Forelimb muscle (tissue), 1 donor: ENCODE data around the gene TCF4. TPM values are rescaled to one million over a fixed set of nuclear protein-coding genes. Genes with fewer than 3 reads are reported as not detected.

Experiments used
- DNase-seq: peaks from one replicate; pipeline ENCODE4 v3.0.0-alpha.2; 2013; ENCODE audit warnings: low read depth
- polyA plus RNA-seq: library from polyadenylated mRNA; unstranded; fragments of 120-200 nt; gene quantifications from one replicate; pipeline ENCODE4 v1.2.1, GENCODE V29; 2013; ENCODE audit not compliant: insufficient read length

Gene TCF4
- polyA plus RNA-seq, 1 donor = 100 TPM

DNA sequence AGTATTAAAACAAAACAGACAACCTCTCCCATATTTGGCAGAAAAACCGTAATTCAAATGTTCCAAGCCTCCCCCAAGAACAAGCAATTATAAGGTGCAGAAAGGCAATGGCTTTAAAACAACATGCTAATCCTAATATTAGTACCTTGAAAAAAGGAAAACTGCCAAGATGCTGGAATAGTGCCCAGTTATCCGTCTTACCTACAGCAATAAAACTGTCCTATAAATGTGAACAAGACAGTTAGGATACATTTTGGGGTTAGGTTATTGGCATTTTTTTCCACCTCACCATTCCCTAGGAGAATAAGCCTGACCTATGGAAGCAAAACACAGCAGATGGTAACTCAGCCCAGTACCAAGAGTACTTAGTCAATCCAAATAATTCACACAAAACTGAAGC, 83.2 kb downstream of the TCF4 start:
- no peak for DNase-seq

DNA sequence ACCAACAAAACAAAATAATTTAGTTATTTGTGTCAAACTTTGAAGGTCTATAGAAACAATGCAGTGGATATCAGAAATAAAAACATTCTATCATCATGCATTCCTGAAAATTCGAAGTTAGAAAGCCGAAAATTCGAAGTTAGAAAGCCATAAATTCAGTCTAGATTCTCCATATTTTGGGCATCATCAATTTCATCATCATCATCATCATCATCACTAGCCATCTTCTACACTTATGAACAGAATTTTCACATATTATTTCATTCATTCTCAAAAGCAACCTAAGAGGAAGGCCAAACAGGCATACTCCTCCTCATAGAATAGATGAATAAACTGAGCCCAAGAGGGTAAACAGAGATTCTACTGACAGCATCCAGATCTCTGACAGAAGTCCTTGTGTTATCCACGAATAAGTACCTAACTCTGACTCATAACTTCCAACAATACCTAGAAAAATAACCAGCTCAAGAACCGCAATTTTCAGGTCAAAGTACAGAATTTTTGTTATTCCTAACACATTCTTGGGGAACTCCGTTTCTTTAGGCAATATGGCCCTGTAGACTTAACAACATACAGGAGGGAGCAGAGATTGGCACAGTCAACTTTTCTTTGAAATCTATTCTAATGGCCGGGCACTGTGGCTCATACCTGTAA, 84.7 kb downstream of the TCF4 start:
- no peak for DNase-seq

DNA sequence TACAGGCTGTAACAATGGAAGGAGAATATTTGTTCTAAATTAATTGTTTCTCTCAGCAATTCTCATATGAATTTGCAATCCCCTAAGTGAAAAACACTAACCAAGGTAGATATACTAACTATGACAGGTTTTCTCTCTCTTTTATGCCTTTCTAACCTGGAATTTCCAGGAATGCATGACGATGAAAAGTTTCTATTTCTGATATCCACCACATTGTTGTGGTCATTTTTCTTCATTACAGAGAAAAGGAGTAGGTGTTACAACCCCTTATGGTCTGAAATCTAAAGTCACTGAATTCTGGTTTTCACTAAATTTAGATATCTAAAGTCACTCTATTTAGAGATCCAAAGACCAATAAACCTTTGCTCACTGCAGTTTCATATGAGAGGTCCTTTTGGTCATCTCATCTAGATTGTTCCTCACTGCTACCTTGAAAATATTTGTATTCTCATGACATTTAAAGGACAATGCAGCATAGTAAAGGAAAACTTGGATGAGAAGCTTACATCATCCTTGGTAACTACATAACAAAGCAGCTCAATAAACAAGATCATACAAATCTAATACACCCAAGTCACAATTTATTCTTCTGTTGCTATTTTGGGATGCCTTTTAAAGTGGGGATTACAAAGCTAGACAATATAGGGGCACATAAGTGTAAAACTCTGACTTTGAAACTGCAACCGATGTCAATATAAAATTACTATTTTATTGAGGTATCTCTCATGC, 85.8 kb downstream of the TCF4 start:
- DNase-seq = no peak

DNA sequence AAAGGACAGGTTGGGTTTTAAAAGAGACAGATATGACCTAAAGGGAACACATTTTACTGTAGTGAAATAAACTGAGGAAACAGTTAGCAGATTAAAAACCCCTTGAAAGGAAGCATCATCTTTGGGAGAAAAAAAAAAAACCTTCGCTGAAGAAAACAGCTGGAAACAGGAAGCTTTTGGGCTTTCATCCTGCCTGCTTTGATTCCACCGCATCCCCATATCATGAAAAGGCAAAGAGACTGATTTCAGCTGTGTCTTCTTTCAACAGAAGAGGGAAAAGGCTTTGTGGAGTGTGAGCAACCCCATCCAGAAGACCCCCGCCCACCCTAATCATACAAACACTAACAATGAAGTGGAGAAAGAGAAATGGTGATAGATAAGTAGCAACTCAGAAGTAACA, 86.4 kb downstream of the TCF4 start:
- DNase-seq = no peak

DNA sequence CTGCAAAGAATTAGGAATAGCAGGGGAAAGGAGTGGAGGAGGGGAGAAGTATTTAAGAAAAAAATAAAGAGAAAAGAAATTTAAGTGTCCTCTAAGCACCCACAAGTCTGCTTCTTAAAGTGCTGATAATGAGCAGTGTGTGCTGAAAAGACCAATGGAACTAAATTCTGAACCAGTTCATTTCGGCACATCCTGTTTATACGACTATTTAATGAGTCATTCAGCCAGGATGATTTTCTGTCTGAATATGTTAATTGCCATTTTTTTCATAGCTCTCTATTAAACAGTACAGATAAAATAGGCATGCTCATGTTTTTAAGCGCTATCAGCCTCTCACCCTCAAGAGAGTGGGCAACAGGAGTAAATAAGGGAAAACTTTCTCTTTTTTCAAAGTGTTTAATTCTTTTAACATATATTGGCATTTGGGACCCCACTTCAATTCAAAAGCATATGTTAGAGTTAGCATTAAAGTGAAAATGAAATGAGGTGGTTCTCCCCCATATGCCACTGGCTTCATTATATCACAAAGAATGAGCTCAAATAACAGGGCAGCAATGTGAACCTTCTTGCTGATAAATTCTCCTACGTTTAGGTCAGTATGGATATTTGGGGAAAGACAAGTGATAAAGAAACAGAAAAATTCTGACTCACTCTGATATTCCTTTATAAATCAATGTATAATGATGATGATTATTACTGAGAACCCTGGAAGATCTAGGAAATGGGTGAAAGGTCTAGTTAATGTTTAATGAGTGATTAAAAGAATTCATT, 87.5 kb downstream of the TCF4 start:
- no peak for DNase-seq

DNA sequence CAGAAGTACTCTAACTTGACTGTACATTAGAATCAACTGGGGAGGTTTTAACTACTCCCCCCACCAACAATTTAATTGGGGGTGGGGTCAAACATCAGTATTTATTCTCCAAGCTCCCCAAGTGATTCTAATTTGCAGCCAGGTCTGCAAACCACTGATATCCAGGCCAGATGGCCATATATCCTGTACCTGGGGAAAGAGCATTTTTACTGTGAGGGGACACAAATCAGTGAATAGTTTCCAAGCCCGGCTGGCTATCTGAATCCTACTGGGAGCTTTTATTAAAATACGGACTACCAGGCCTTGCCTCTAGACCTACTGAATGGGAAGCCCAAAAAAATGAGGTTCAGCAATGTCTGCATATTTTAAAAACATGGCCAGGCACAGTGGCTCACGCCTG, 88.5 kb downstream of the TCF4 start:
- no peak for DNase-seq

DNA sequence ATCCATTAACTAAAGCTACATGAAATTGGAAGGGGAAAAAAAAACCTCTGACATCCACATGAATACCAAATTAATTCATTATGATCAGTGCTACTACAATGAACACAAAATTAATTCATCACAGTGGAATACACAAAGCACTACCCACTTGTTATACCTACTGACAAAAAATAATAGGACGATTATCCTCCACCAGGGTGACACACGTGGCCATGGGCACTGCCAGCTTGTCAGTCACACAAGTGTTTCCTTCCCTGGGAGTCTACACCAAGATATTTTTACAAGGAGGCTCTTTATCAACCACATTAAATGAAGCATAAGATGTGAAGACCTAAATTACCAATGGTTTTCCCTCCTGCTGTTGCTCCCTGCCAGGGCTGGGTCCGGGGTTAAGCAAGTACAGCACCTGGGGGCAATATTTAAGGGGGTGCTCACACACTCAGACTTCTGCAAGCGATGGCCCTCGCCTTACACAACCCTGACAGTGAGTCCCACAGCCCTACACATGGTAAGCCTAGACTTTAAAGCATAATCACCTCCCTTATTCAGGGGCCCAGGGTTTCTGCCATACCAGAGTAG, 90.1 kb downstream of the TCF4 start:
- DNase-seq = no peak

DNA sequence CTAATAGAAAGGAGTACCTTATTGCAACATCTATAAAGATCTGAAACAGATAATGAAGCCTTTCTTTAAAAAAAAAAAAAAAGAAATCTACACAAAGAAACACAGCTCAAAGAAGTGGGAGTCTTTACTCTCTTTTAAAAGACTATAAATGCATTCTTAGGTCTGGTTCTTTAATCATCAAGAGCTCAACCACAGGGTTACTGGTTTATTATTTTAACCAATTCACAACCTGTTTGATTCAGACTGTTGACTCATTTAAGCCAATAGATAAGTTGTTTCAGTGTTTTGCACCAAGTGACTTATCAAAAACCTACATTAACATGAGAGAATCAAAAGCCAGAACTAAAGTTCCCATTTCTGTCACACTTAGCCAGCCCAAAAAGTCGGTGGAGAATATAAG, 93.1 kb downstream of the TCF4 start:
- DNase-seq = no peak

DNA sequence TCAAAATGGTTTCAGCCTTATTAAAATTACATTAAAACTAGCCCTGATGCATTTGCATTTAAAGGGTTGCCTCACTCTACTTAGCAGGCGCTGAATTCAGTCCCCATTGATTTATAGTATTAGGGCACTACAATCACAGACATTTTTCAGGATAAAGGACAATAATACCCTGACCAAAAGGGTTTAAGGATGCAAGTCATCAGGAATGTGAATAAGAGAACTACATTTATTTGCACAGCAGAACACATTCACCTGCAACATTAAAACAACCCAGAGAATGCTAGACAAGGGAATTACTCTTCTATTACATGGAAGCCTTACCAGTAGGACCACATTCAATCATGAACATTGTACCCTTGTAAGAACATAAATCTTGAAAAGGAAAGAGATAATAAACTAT, 93.6 kb downstream of the TCF4 start:
- DNase-seq = no peak

DNA sequence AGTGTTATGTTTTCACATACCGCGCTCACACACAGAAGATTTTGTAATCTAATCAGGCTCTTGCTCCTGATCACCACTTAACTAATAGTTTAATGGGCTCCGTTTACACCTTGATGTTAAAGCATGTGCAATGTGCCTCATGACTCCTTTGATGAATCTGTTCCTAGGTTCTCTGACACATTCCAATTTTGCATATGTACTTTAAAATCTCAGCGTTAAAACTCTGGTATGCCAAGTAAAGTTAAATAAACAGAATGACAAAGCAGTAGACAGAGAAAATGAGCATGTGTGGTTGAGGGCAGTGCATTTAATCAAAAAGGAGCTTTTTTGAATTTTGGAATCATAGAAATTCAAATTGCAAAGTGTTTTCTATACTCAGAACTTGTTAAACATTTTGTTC, 96.4 kb downstream of the TCF4 start:
- DNase-seq = no peak

DNA sequence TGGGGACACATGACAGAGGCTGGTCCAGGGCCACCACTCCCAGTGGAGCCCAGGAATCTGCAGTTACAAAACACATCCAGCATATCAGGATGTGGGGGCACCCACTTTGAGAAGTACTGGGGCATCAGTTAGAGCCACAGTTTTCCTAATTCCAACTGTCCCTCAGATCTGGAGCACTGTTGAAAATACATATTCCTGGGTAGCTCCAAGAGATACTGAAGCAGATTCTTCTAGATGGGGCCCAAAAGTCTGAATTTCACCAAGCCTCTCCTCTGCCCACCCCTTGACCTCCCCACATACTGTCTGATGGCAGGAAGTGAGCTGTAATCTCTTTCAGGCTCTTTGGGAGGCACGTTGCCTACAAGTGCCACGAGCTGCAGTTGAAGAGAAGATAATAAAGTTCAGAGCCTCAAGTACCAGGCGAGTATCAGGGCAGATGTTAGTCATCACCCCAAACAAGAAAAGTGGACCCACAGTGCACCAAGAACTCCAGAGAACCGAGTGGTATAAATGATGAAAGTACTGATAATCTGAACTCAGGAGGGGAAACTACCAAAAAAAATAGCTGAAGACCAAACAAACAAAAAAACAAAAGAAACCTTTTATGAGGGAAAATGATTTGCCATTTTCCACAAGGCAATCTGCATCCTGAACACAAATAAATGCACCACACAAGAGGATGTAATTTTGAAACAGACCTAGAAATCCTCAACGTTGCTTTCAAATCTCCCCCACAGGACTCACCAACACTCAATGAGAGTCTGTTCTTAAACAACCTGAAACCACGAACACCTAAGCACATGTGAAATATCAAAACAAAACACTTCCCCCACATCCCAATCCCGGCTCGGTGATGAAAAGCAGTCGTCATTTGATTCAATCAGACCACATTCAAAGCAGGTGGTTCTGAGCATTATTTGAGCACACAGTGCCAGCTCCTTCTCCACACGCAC, 98.7 kb downstream of the TCF4 start:
- DNase-seq = no peak

DNA sequence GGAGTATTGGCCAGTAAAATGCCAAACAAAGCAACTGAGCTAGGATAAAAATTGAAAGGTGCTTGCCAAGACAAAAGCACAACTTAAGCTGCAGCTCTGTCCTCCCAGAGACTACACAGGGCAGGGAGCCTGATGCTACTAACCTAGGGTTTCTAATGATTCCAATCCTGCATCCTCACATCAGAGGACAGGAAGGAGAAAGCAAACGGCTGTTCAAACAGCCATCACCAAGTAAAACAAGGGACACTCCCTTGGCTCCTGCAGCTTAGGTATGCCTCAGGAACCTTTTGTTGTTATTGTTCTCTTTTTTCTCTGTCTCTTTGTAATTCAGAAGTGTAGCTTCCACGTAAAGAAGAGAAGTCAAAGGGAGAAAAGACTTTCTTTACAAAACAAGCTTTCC, 99.5 kb downstream of the TCF4 start:
- no peak for DNase-seq

DNA sequence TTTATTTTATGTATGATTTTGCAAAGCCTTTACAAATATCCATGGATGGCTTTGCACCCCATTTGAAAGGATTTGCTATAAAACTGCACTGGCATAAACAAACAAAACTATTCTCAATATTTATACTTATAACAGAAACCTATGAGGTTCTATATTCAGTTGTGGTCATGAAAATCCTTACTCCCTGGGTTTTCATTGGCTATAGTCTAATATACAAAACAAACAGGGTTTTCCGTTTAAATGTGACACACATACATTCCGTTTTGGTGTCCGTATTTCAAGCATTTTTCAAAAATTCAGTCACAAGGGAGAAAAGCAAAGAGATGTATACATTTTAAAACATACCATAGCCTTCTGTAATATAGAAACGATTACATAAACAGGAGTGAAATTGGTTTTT, 100.0 kb downstream of the TCF4 start:
- no peak for DNase-seq

DNA sequence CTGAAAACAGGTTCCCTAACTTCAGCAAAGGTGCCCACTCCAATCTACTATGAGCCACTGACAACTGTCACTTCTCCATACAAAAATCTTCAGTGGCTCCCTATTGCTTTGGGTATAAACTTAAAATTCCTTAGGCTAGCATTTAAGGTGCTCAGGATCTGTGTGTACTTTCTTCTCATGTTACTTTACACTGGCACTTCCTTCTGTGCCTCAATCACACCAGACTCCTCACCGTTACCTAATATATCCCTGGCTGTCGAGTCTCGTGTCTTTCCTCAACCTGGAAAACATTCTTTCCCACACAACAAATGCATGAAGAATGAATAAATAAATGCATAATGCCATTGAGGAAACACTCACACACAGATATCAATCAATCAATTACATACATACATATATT, 101.1 kb downstream of the TCF4 start:
- no peak for DNase-seq

DNA sequence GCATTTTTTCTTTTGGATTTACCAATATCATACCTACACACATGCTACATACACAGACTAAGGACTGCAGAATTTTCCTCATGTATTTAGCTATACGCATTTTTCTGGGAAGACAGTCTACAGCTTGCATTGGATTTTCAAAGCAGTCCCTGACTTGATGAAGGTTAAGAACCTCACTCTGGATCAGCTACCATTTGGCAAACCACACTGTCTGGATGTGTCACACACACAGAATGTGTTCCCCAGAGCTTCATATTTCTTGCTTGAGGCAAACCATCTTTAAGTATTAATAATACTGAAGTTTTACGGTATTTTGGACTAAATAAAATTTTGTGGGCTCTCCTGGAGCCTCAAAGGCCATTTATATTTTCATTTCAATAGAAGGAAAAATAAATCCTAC, 102.3 kb downstream of the TCF4 start:
- DNase-seq = no peak

DNA sequence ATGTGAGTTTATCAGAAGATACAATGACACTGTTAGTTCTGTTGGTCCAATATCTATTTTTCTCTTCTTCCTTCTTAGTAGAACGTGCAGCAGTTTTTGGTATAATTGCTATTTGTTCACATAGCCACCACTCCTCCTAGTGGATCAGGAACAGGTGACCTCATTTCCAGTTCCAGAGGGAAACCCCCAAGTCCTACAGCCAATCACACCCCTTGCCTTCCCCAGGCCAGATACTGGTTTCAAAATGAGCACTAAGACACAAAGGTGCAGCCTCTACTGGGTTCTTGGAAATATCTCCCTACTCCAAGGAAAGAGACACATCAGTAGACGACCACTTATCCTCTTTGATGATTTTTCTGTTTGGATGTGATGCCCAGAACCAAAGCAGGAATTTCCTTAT, 103.2 kb downstream of the TCF4 start:
- no peak for DNase-seq

DNA sequence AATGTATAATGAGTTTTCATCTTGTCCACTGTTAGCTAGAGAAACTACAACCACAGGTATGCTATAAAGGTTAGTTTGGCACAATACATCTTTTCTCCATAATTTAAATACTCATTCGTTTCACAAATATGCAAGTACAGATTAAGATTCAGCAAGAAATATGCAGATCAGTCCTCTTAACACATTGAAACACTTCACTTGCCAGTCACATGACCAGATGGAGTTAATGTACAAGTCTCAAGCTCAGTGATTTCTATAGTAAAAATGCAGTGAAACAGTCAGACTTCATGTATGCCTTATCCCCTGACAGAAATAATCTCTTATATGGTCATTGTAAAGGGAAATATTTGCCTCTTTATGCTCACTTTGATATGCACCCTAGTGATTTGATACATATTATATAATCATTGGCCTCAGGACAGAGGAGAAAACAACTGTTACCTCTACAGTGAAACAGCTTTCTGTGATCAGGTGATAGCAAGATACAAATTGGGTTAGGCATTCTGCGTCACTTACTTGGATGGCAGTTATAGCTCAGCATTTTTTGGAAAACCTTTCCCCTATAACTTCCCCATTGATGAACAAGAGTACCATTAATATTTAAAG, 104.6 kb downstream of the TCF4 start:
- no peak for DNase-seq

DNA sequence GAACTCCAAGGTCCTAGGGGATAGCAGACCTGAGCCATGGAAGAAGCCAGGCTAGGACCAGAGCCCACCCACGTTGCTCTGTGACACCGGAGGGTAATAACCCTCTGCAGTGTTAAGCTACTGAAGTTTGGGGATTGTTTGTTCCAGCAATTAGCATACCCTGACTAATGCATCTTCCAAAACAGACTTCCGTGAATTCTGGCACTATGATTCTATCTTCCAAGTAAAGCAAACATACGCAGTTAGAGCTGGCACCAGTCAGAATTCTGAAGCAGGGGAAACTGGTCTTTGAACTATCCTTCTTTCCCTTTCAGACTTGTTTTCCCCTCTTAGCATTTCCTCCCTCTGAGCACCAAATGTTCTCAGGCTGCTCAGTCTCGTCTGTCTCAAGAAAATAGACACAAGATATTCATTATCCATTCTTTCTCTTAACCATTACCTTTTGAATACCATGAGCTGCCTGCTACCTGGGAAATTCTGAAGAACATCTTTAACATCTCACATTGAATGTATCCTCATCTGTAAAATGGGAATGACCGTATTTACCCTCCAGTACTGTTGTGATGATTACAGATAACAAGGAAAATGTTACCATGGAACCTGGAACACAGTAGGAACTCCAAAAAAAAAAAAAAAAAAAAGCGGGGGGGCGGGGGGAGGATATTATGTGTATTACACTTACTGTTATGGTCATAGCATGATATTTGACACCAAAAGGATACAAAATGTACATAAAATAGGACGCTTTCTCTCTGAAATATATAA, 108.2 kb downstream of the TCF4 start:
- no peak for DNase-seq

DNA sequence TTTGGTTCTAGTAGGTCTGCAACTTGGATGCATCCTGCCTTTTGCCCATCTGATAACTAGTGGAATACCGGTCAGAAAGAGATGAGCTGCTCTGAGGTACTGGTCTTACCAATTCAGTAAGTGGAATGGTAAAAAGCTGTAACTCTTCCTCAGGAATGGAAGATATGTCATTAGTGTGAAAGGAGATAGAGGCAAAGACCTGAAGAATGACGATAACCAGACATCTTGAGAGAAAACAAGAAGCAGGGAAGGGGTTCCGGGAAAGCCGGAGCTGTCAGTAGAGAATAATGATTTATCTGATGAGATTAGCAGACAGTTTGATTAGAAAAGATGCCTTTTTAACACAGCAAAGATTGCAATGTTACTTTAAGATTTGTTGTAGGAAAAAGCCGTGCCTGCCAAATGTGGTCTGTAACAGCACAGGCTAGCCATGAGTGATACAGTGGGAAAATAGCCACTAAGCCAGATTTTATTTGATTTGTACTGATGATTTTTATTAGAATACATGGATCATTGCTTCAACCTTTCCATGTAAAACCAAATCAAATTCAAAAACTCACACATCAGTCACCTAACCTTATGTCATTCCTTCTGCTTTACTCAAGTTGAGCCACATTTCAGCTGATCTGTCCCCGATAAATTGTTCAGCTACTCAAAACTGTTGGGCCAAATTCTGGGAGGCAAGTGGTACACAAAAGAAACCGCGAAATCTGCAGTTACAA, 110.0 kb downstream of the TCF4 start:
- DNase-seq = no peak

DNA sequence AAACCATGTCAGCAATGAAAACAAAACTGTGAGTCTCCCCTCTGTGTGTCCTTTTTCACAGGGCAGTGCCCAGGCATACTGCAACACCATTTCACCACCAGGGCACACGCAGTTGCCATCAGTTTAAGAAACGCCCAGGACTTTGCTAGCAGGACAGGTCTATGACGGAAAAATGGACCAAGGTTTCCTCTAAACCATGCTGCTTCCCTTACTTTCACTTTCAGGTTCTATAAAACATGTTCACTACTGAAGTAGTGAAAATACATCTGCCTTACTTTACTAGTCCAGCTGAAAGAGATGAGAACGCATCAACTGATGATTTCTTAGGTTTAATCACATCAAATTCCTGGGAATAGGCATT, 110.5 kb downstream of the TCF4 start:
- DNase-seq = no peak
